WI38 (cell line): Measurements from ENCODE around the gene GPR31.
"Not testable (repeated sequence)": the region's sequence is repeated elsewhere in the genome, so short reads cannot be mapped to it uniquely, and the experiment has no call there.

ENCODE experiments used
- H3K4me3 ChIP-seq: 2 replicates; pipeline ENCODE4 v1.5.1; 2011; ENCODE audit warnings: low read depth, mild to moderate bottlenecking, control low read depth, low read length
- CTCF ChIP-seq: IDR thresholded peaks from 2 replicates; pipeline ENCODE4 v1.5.1; 2012; ENCODE audit warnings: low read depth, mild to moderate bottlenecking, control low read depth, low read length

Gene GPR31

GRCh38 chr6:167157863-167158262 lies at the start of gene GPR31:
Gene GPR31, minus strand, starts transcription at chr6:167157980. Its CDS starts 149 bp downstream, at chr6:167157831.
- TF ChIP-seq CTCF: no peak
- no peak within 1 kb of the TSS for H3K4me3 ChIP-seq

- TF ChIP-seq CTCF: no peak
- H3K4me3 ChIP-seq: no peak overlapping the region
Measured at GRCh38 chr6:167207527-167207926, 49.7 kb upstream of the GPR31 start.

- not testable (repeated sequence) for H3K4me3 ChIP-seq
Measured at GRCh38 chr6:167205316-167205715, 47.5 kb upstream of the GPR31 start.

- not testable (repeated sequence) for H3K4me3 ChIP-seq
Measured at GRCh38 chr6:167204059-167204348, 46.2 kb upstream of the GPR31 start.

GRCh38 chr6:167203261-167204058 lies 45.7 kb upstream of the GPR31 start:
- not testable (repeated sequence) for H3K4me3 ChIP-seq

- not testable (repeated sequence) for H3K4me3 ChIP-seq
Measured at GRCh38 chr6:167202613-167203012, 44.8 kb upstream of the GPR31 start.

- no peak for TF ChIP-seq CTCF
Measured at GRCh38 chr6:167200806-167201205, 43.0 kb upstream of the GPR31 start.

GRCh38 chr6:167195941-167196610 lies 38.3 kb upstream of the GPR31 start:
- H3K4me3 ChIP-seq: not testable (repeated sequence)

More at GRCh38 chr6:167200806-167201205, 43.0 kb upstream of the GPR31 start:
- no peak overlapping the region for H3K4me3 ChIP-seq

- H3K4me3 ChIP-seq: not testable (repeated sequence)
Measured at GRCh38 chr6:167193515-167194125, 35.8 kb upstream of the GPR31 start.

- not testable (repeated sequence) for H3K4me3 ChIP-seq
Measured at GRCh38 chr6:167191043-167191583, 33.3 kb upstream of the GPR31 start.

- H3K4me3 ChIP-seq: not testable (repeated sequence)
Measured at GRCh38 chr6:167187275-167187674, 29.5 kb upstream of the GPR31 start.

GRCh38 chr6:167185101-167185500 lies 27.3 kb upstream of the GPR31 start:
- H3K4me3 ChIP-seq: not testable (repeated sequence)

GRCh38 chr6:167182913-167183314 lies 25.1 kb upstream of the GPR31 start:
- H3K4me3 ChIP-seq: not testable (repeated sequence)

GRCh38 chr6:167181351-167181750 lies 23.6 kb upstream of the GPR31 start:
- not testable (repeated sequence) for H3K4me3 ChIP-seq

GRCh38 chr6:167180086-167180485 lies 22.3 kb upstream of the GPR31 start:
- H3K4me3 ChIP-seq: not testable (repeated sequence)

- not testable (repeated sequence) for H3K4me3 ChIP-seq
Measured at GRCh38 chr6:167178896-167179655, 21.3 kb upstream of the GPR31 start.
